Neural progenitor cell (in vitro differentiated cells): ENCODE measurements around the gene PIK3R4. TPM values are rescaled to one million over a fixed set of nuclear protein-coding genes. Genes with fewer than 3 reads are reported as not detected.

Source experiments
- DNase-seq: peaks from one replicate; pipeline ENCODE4 v3.0.0-alpha.2; 2016; ENCODE audit warnings: low spot score
- H2AFZ ChIP-seq: fragments of 200-600 bp; sonication (generic); replicated peaks from 2 replicates; pipeline ENCODE4 v1.6.1; 2016; ENCODE audit warnings: antibody characterized with exemption
- H3F3A ChIP-seq: fragments of 200-600 bp; sonication (generic); 2 replicates; pipeline ENCODE4 v1.6.1; 2016; ENCODE audit warnings: antibody characterized with exemption, low read depth
- H3K27ac ChIP-seq: fragments of 200-600 bp; sonication (generic); 2 replicates; pipeline ENCODE4 v1.5.1; 2016; ENCODE audit warnings: mild to moderate bottlenecking
- H3K27me3 ChIP-seq: fragments of 200-600 bp; sonication (generic); 2 replicates; pipeline ENCODE4 v1.6.1; 2016; ENCODE audit warnings: mild to moderate bottlenecking, moderate library complexity
- H3K36me3 ChIP-seq: fragments of 200-600 bp; sonication (generic); 2 replicates; pipeline ENCODE4 v1.5.1; 2016
- H3K4me1 ChIP-seq: fragments of 200-600 bp; sonication (generic); 2 replicates; pipeline ENCODE4 v1.6.1; 2016; ENCODE audit warnings: mixed run types
- H3K4me2 ChIP-seq: fragments of 200-600 bp; sonication (generic); 2 replicates; pipeline ENCODE4 v1.6.1; 2016
- H3K4me3 ChIP-seq: fragments of 200-600 bp; sonication (generic); 2 replicates; pipeline ENCODE4 v1.5.1; 2016
- H3K79me2 ChIP-seq: fragments of 200-600 bp; sonication (generic); 2 replicates; pipeline ENCODE4 v1.6.1; 2016; ENCODE audit warnings: low read depth
- H3K9ac ChIP-seq: fragments of 200-600 bp; sonication (generic); 2 replicates; pipeline ENCODE4 v1.6.1; 2016
- H3K9me3 ChIP-seq: fragments of 200-600 bp; sonication (generic); 2 replicates; pipeline ENCODE4 v1.5.1; 2016; ENCODE audit warnings: low read depth
- H4K20me1 ChIP-seq: fragments of 200-600 bp; sonication (generic); 2 replicates; pipeline ENCODE4 v1.6.1; 2016; ENCODE audit warnings: low read depth
- H3K27ac Mint-ChIP-seq: 3 replicates; pipeline ENCODE4 v1.8.0; 2021; ENCODE audit warnings: mixed read lengths
- H3K27me3 Mint-ChIP-seq: 2 replicates; pipeline ENCODE4 v1.8.0; 2022; ENCODE audit warnings: low read depth, mild to moderate bottlenecking, inconsistent platforms, moderate library complexity, mixed read lengths; ENCODE audit not compliant: insufficient read depth
- H3K36me3 Mint-ChIP-seq: 3 replicates; pipeline ENCODE4 v1.8.0; 2021; ENCODE audit warnings: mixed read lengths
- H3K4me1 Mint-ChIP-seq: 3 replicates; pipeline ENCODE4 v1.8.0; 2021; ENCODE audit warnings: mixed read lengths
- H3K4me3 Mint-ChIP-seq: 3 replicates; pipeline ENCODE4 v1.8.0; 2021; ENCODE audit warnings: mild to moderate bottlenecking, moderate library complexity, mixed read lengths
- H3K9me3 Mint-ChIP-seq: 3 replicates; pipeline ENCODE4 v1.8.0; 2020; ENCODE audit warnings: mixed read lengths
- CTCF ChIP-seq: fragments of 200-600 bp; sonication (generic); IDR thresholded peaks from 2 replicates; pipeline ENCODE4 v1.5.1; 2017; ENCODE audit warnings: antibody characterized with exemption, mild to moderate bottlenecking
- EZH2 ChIP-seq: fragments of 200-600 bp; sonication (generic); IDR thresholded peaks from 2 replicates; pipeline ENCODE4 v1.6.1; 2017; ENCODE audit warnings: antibody characterized with exemption, mild to moderate bottlenecking, moderate library complexity
- EZH2phosphoT487 ChIP-seq: fragments of 200-600 bp; sonication (generic); IDR thresholded peaks from 2 replicates; pipeline ENCODE4 v1.6.1; 2017; ENCODE audit warnings: antibody characterized with exemption
- total RNA-seq: library from RNA; depleted of rRNA; stranded (reverse); fragments of >200 nt; gene quantifications from 2 replicates; pipeline ENCODE4 v1.2.3, GENCODE V29; 2015; ENCODE audit warnings: low replicate concordance

Gene PIK3R4
- total RNA-seq, 1 donor from 2014 or later, result 65.8 TPM

- no peak overlapping the region for H3K27ac Mint-ChIP-seq
- no peaks in the 10 kb centered on the region for H3F3A ChIP-seq
- no peaks in the 10 kb centered on the region for H3K79me2 ChIP-seq
- no peaks in the 10 kb centered on the region for H3K4me1 ChIP-seq
- no peaks in the 10 kb centered on the region for H4K20me1 ChIP-seq
- H3K4me3 ChIP-seq, result no peak overlapping the region
- no peak overlapping the region for H3K27ac ChIP-seq
- H3K27me3 Mint-ChIP-seq, result no peaks in the 10 kb centered on the region
- no peak overlapping the region for H3K9ac ChIP-seq
- no peaks in the 10 kb centered on the region for H3K9me3 ChIP-seq
- H3K4me3 Mint-ChIP-seq, result no peak overlapping the region
- no peaks in the 10 kb centered on the region for H3K9me3 Mint-ChIP-seq
- no peak for DNase-seq
- H2AFZ ChIP-seq, result no peak overlapping the region
- H3K27me3 ChIP-seq, result no peaks in the 10 kb centered on the region
- H3K36me3 Mint-ChIP-seq, result peaks cover 19% of the 10 kb centered on the region
- no peak for TF ChIP-seq EZH2phosphoT487
- no peak for TF ChIP-seq CTCF
- TF ChIP-seq EZH2, result no peak
- peaks cover 5% of the 10 kb centered on the region for H3K36me3 ChIP-seq
- H3K4me2 ChIP-seq, result no peak overlapping the region
- H3K4me1 Mint-ChIP-seq, result no peaks in the 10 kb centered on the region
These were observed 43.6 kb downstream of the PIK3R4 start for GRCh38 chr3:130702985-130703384.

- Mint-ChIP-seq H3K4me1 (no peaks in the 10 kb centered on the region), H3K9me3 (no peaks in the 10 kb centered on the region), H3K27me3 (no peaks in the 10 kb centered on the region), H3K4me3 (no peak overlapping the region), H3K27ac (no peak overlapping the region), H3K36me3 (peaks cover 20% of the 10 kb centered on the region)
- Histone ChIP-seq H3K27me3 (no peaks in the 10 kb centered on the region), H3K4me3 (no peak overlapping the region), H4K20me1 (no peaks in the 10 kb centered on the region), H3K9ac (no peak overlapping the region), H2AFZ (no peak overlapping the region), H3K27ac (no peak overlapping the region), H3K4me1 (no peaks in the 10 kb centered on the region), H3K9me3 (no peaks in the 10 kb centered on the region), H3K36me3 (peaks cover 14% of the 10 kb centered on the region), H3K4me2 (no peak overlapping the region), H3F3A (no peaks in the 10 kb centered on the region), H3K79me2 (no peaks in the 10 kb centered on the region)
- no peak for DNase-seq
- TF ChIP-seq EZH2phosphoT487 (no peak), EZH2 (no peak), CTCF (no peak)
These were observed 46.1 kb downstream of the PIK3R4 start for GRCh38 chr3:130700541-130700940.

- DNase-seq, result peak; percentile 31
- Histone ChIP-seq H4K20me1 (peaks cover 3% of the 10 kb centered on the region), H3K9me3 (no peaks in the 10 kb centered on the region), H3K9ac (no peak overlapping the region), H3K27me3 (no peaks in the 10 kb centered on the region), H2AFZ (no peak overlapping the region), H3K27ac (no peak overlapping the region), H3K4me2 (no peak overlapping the region), H3F3A (no peaks in the 10 kb centered on the region), H3K36me3 (peaks cover 12% of the 10 kb centered on the region), H3K4me3 (no peak overlapping the region), H3K4me1 (no peaks in the 10 kb centered on the region), H3K79me2 (no peaks in the 10 kb centered on the region)
- peak; percentile 60 for TF ChIP-seq CTCF
- no peak for TF ChIP-seq EZH2
- no peak for TF ChIP-seq EZH2phosphoT487
- no peaks in the 10 kb centered on the region for H3K9me3 Mint-ChIP-seq
- no peak overlapping the region for H3K4me3 Mint-ChIP-seq
- H3K4me1 Mint-ChIP-seq, result no peaks in the 10 kb centered on the region
- H3K36me3 Mint-ChIP-seq, result peaks cover 20% of the 10 kb centered on the region
- H3K27me3 Mint-ChIP-seq, result no peaks in the 10 kb centered on the region
- no peak overlapping the region for H3K27ac Mint-ChIP-seq
These were observed 46.9 kb downstream of the PIK3R4 start for GRCh38 chr3:130699765-130700164.
